ENCODE measurements around the gene CDH5. TPM values are rescaled to one million over a fixed set of nuclear protein-coding genes. Genes with fewer than 3 reads are reported as not detected.

Gene CDH5
- total and polyA plus RNA-seq, 4 donors: 1.5 to 97.5 (median 20.9) TPM

DNA sequence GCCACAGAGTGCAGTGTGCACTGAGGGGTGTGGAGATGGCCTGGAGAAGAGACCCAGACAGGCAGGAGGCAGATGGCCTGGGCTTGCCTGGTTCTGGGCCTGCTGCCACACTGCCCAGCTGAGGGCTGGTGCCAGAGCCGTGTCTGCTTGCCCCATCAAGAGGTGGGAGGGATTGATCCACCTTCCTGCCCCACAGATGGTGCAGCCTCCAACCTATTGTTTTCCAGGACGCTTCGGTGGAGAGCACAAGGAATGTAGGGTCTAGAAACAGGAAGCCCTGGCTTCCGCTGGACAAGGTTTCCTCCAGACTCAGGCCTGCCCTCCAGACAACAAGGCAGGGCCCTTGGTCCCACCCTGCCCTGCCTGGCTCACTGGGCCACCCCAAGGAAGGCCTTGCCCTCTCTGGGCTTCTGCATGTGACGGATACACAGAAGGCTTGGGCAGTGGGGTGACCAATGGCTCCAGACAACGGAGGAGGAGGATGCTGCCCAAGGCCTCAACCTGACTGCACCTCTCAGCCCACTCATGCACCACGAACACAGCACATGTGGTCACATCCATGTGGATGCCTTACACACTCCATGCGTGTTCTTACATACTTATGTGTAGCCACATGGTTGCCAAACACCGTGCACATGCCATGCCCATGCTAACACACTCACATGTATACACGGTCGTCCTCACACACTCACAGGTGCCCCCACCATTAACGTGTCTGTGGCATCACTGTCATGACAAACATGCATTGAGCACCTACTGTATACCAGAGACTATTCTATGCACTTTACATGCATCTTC, 6.5 kb upstream of the CDH5 start:
- ATAC-seq (ENCODE audit: low FRiP score) (peak; percentile 15), DNase-seq (no peak)
- no peaks in the 10 kb centered on the region for H3K4me1 ChIP-seq (ENCODE audit: control insufficient read depth in 1 of 2, insufficient read depth in 2 of 2, low read length in 2 of 2)

DNA sequence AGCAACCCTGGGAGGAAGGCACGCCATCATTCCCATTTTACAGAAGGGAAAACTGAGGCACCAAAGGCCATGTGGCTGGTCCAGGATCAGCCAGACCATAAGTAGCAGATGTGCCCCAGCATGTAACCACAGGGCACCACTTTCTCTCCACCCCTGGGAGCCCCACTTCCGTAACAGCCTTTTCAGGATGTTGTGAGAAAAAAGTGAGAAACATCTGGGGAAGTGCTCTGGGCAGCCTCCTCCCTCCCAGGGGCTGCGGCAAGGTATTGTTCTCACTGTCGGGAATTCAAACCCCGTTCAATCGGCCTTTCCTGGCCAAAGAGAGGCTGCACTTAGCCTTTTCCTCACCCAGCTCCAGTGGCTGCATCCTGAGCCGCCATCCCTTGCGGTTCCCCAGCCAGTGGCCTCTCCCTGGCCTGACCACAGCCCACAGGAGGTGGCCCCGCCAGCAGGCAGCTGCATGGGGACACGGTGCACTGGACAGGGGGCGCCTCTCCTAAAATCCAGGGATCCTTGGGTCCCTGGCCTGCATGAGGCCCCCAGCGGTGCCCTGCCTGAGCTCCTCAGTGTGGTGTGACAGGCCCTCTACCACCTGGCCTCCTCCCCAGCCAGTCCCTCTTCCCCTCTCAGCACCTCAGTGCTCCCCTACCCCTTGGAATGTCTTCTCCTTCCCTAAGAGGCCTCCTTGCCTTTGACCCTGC, 5.7 kb upstream of the CDH5 start:
- Histone ChIP-seq H3K4me3 (ENCODE audit: low read length in 2 of 2) (no peak overlapping the region), H3K27me3 (ENCODE audit: control insufficient read depth in 1 of 2, insufficient read depth in 2 of 2, low read length in 1 of 2) (no peaks in the 10 kb centered on the region), H3K36me3 (ENCODE audit: control insufficient read depth in 1 of 2, insufficient read depth in 2 of 2, low read length in 1 of 2) (no peaks in the 10 kb centered on the region), H3K4me1 (ENCODE audit: control insufficient read depth in 1 of 2, insufficient read depth in 2 of 2, low read length in 2 of 2) (no peaks in the 10 kb centered on the region), H3K9me3 (ENCODE audit: control insufficient read depth, low read length) (no peaks in the 10 kb centered on the region), H3K27ac (ENCODE audit: low read depth in 1 of 2, low read length in 2 of 2) (no peak overlapping the region)
- DNase-seq (no peak), ATAC-seq (ENCODE audit: low FRiP score) (no peak)
- 89 to 92% methylated on average over 12 of the region's 12 CpGs for WGBS, 2 donors
- intact Hi-C loops (cut with DNase I): no loop called here

More for the DNA sequence above, 6.5 kb upstream of the CDH5 start:
- Histone ChIP-seq H3K36me3 (ENCODE audit: control insufficient read depth in 1 of 2, insufficient read depth in 2 of 2, low read length in 1 of 2) (no peaks in the 10 kb centered on the region), H3K9me3 (ENCODE audit: control insufficient read depth, low read length) (no peaks in the 10 kb centered on the region), H3K4me3 (ENCODE audit: low read length in 2 of 2) (no peak overlapping the region), H3K27ac (ENCODE audit: low read depth in 1 of 2, low read length in 2 of 2) (no peak overlapping the region), H3K27me3 (ENCODE audit: control insufficient read depth in 1 of 2, insufficient read depth in 2 of 2, low read length in 1 of 2) (no peaks in the 10 kb centered on the region)
- intact Hi-C loops (cut with DNase I): no loop called here
- WGBS, 2 donors: 80 to 81% methylated on average over 12 of the region's 12 CpGs

DNA sequence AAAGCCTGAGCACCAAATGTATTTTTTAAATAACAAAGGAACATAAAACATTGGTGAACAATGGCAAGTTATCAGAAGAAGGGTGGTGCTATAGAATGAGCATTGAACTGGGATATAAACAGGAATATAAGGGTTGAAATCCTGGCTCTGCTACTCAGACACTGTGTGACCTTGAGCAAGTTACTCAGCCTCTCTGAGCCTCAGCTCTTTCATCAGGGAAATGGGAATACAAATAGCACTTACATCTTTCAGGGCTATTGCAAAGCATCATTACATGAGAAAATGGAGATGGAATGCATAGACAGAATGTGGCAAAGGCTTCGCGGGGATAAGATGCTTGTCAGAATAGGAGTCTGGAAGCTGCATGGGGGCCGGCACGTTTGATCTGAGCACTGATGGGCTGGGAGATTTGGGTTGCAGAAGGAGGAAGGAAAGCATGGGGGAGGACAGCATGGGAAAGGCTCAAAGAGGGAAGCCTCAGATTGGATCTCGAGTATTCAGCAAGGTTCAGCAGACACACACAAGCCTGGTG, 4.8 kb upstream of the CDH5 start:
- H3K4me1 ChIP-seq (ENCODE audit: control insufficient read depth in 1 of 2, insufficient read depth in 2 of 2, low read length in 2 of 2): no peaks in the 10 kb centered on the region
- 85 to 89% methylated on average over 5 of the region's 5 CpGs for WGBS, 2 donors
- ATAC-seq (ENCODE audit: low FRiP score) (no peak), DNase-seq (peak in 1 of 2 donors; percentile 17)
- H3K27me3 ChIP-seq (ENCODE audit: control insufficient read depth in 1 of 2, insufficient read depth in 2 of 2, low read length in 1 of 2): no peaks in the 10 kb centered on the region
- H3K36me3 ChIP-seq (ENCODE audit: control insufficient read depth in 1 of 2, insufficient read depth in 2 of 2, low read length in 1 of 2): no peaks in the 10 kb centered on the region
- no peak overlapping the region for H3K27ac ChIP-seq (ENCODE audit: low read depth in 1 of 2, low read length in 2 of 2)
- intact Hi-C loops (cut with DNase I): no loop called here
- no peaks in the 10 kb centered on the region for H3K9me3 ChIP-seq (ENCODE audit: control insufficient read depth, low read length)
- no peak overlapping the region for H3K4me3 ChIP-seq (ENCODE audit: low read length in 2 of 2)

GRCh38 chr16:66363211-66363777, 3.2 kb upstream of the CDH5 start:
- ATAC-seq (ENCODE audit: low FRiP score): no peak
- no peaks in the 10 kb centered on the region for H3K4me1 ChIP-seq (ENCODE audit: control insufficient read depth in 1 of 2, insufficient read depth in 2 of 2, low read length in 2 of 2)
- 93% methylated on average over 13 of the region's 13 CpGs for WGBS, 2 donors
- H3K27ac ChIP-seq (ENCODE audit: low read depth in 1 of 2, low read length in 2 of 2): no peak overlapping the region
- no peaks in the 10 kb centered on the region for H3K9me3 ChIP-seq (ENCODE audit: control insufficient read depth, low read length)
- no peak overlapping the region for H3K4me3 ChIP-seq (ENCODE audit: low read length in 2 of 2)
- intact Hi-C loops (cut with DNase I): no loop called here
- H3K36me3 ChIP-seq (ENCODE audit: control insufficient read depth in 1 of 2, insufficient read depth in 2 of 2, low read length in 1 of 2): no peaks in the 10 kb centered on the region
- H3K27me3 ChIP-seq (ENCODE audit: control insufficient read depth in 1 of 2, insufficient read depth in 2 of 2, low read length in 1 of 2): no peaks in the 10 kb centered on the region
- peak in 1 of 2 donors; percentile 37 for DNase-seq

DNA sequence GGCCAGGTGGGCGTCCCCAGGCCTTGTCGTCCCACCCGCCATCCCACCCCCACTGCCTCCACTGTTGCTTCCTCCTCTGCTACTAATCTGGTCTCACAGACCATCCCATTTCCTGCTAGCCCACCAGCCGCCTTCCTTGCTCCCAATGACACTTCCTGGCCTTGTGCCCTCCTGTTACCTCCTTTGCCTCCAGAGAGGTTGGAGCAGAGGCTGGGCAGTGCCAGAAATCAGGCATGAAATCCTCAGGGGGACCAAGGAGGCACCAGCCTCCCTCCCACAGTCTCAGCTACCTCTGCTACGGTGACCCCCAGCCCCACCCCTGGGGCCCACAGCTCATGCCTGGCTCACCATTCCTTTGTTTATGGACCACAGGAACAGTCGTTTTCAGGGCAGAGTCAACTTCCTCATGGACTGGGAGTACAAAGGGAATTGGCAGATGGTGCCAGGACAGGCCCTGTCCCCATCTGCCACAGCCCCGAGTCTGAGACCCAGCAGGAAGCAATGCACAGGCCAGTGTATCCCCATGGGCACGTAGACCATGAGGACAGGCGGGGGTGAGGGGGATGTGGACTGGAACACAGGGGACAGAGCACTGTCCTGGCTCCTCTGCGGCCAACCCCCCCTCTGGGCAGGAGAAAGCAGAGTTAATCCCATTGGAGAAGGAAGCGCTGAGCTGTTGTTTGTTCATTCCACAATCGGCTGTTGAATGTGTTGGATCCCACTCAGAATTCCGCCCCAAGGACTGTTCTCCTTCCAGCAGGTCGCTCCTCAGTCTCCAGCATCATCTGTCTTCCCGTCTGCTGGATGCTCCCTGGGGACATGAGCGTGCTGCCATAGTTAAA, 2.2 kb upstream of the CDH5 start:
- no peak overlapping the region for H3K4me3 ChIP-seq (ENCODE audit: low read length in 2 of 2)
- intact Hi-C loops (cut with DNase I): no loop called here
- ATAC-seq (ENCODE audit: low FRiP score) (peak; percentile 31), DNase-seq (no peak)
- no peaks in the 10 kb centered on the region for H3K4me1 ChIP-seq (ENCODE audit: control insufficient read depth in 1 of 2, insufficient read depth in 2 of 2, low read length in 2 of 2)
- H3K9me3 ChIP-seq (ENCODE audit: control insufficient read depth, low read length): no peaks in the 10 kb centered on the region
- H3K27ac ChIP-seq (ENCODE audit: low read depth in 1 of 2, low read length in 2 of 2): no peak overlapping the region
- WGBS, 2 donors: 38 to 40% methylated on average over 16 of the region's 16 CpGs
- no peaks in the 10 kb centered on the region for H3K36me3 ChIP-seq (ENCODE audit: control insufficient read depth in 1 of 2, insufficient read depth in 2 of 2, low read length in 1 of 2)
- no peaks in the 10 kb centered on the region for H3K27me3 ChIP-seq (ENCODE audit: control insufficient read depth in 1 of 2, insufficient read depth in 2 of 2, low read length in 1 of 2)

DNA sequence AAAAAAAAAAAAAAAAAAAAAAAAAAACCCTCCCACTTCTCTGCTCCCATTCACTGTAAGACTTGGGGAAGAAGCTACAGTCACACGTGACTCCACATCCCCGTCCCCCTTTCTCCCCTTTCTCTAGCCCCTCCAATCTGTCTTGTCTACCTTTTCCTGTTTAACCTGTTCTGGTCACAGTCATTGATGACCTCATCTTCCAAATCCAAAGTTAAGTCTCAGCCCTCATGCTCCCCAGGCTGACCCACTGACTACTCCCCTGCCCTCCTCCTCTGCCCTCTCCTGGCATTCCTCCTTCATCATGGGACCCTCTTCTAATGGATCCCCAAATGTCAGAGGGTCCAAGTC, 1.6 kb upstream of the CDH5 start:
- no peak overlapping the region for H3K4me3 ChIP-seq (ENCODE audit: low read length in 2 of 2)
- H3K36me3 ChIP-seq (ENCODE audit: control insufficient read depth in 1 of 2, insufficient read depth in 2 of 2, low read length in 1 of 2): no peaks in the 10 kb centered on the region
- no peak overlapping the region for H3K27ac ChIP-seq (ENCODE audit: low read depth in 1 of 2, low read length in 2 of 2)
- DNase-seq (no peak), ATAC-seq (ENCODE audit: low FRiP score) (no peak)
- WGBS, 2 donors: 41 to 51% methylated on average over 2 of the region's 2 CpGs
- H3K27me3 ChIP-seq (ENCODE audit: control insufficient read depth in 1 of 2, insufficient read depth in 2 of 2, low read length in 1 of 2): no peaks in the 10 kb centered on the region
- no peaks in the 10 kb centered on the region for H3K9me3 ChIP-seq (ENCODE audit: control insufficient read depth, low read length)
- intact Hi-C loops (cut with DNase I): no loop called here
- H3K4me1 ChIP-seq (ENCODE audit: control insufficient read depth in 1 of 2, insufficient read depth in 2 of 2, low read length in 2 of 2): no peaks in the 10 kb centered on the region

GRCh38 chr16:66365651-66366050, 840 bp upstream of the CDH5 start:
- intact Hi-C loops (cut with DNase I): no loop called here
- H3K27ac ChIP-seq (ENCODE audit: low read depth in 1 of 2, low read length in 2 of 2): no peak overlapping the region
- DNase-seq: peak in 1 of 2 donors; percentile 77
- H3K9me3 ChIP-seq (ENCODE audit: control insufficient read depth, low read length): no peaks in the 10 kb centered on the region
- H3K4me1 ChIP-seq (ENCODE audit: control insufficient read depth in 1 of 2, insufficient read depth in 2 of 2, low read length in 2 of 2): no peaks in the 10 kb centered on the region
- ATAC-seq (ENCODE audit: low FRiP score): no peak
- 73 to 75% methylated on average over 4 of the region's 4 CpGs for WGBS, 2 donors
- no peak overlapping the region for H3K4me3 ChIP-seq (ENCODE audit: low read length in 2 of 2)
- H3K27me3 ChIP-seq (ENCODE audit: control insufficient read depth in 1 of 2, insufficient read depth in 2 of 2, low read length in 1 of 2): no peaks in the 10 kb centered on the region
- no peaks in the 10 kb centered on the region for H3K36me3 ChIP-seq (ENCODE audit: control insufficient read depth in 1 of 2, insufficient read depth in 2 of 2, low read length in 1 of 2)

All from aorta (tissue), 5 donors.